HEK293 (cell line): Measurements from ENCODE around the gene WNT7B.

Experiments
- CTCF ChIA-PET: fragments of 350-600 bp; formaldehyde crosslinking; extraction: SDS; loops from one replicate; lab custom pipeline; 2021; ENCODE audit warnings: antibody characterized with exemption; lab: Yijun Ruan, JAX
- POLR2A ChIA-PET: fragments of 300-600 bp; formaldehyde crosslinking; extraction: SDS; loops from one replicate; lab custom pipeline; 2020; ENCODE audit warnings: antibody characterized with exemption, inconsistent platforms; lab: Yijun Ruan, JAX
- H3K27ac ChIP-seq: fragments of 200-500 bp; sonication (Bioruptor generic); 2 replicates; pipeline ENCODE4 v1.5.1; 2014; ENCODE audit warnings: low read depth, low read length, control low read depth, inconsistent platforms; ENCODE audit errors: extremely low read depth
- H3K36me3 ChIP-seq, 2 experiments: fragments of 200-500 bp in 1 of 2; sonication (Bioruptor generic) in 1 of 2; 1 replicate in 1 of 2; 2 replicates in 1 of 2; pipeline ENCODE4 v1.5.1; 2014 to 2017; ENCODE audit warnings: inconsistent platforms in 2 of 2, low read length in 2 of 2; ENCODE audit not compliant: control insufficient read depth in 2 of 2, insufficient read depth in 1 of 2
- H3K4me1 ChIP-seq: fragments of 200-500 bp; sonication (Bioruptor generic); 2 replicates; pipeline ENCODE4 v1.5.1; 2014; ENCODE audit warnings: mild to moderate bottlenecking, low read length, inconsistent platforms; ENCODE audit not compliant: control insufficient read depth, insufficient read depth
- H3K4me3 ChIP-seq: 2 replicates; pipeline ENCODE4 v1.5.1; 2011; ENCODE audit warnings: low read depth, mild to moderate bottlenecking, control low read depth, low read length, moderate library complexity
- H3K9me3 ChIP-seq: fragments of 200-500 bp; sonication (Bioruptor generic); 2 replicates; pipeline ENCODE4 v1.5.1; 2014; ENCODE audit warnings: low read depth, low read length, inconsistent platforms; ENCODE audit not compliant: control insufficient read depth, insufficient read depth
- GLIS1 ChIP-seq: fragments of 450-650 bp; formaldehyde crosslinking; IDR thresholded peaks from 2 replicates; pipeline ENCODE4 v1.5.1; 2016; ENCODE audit warnings: missing biosample characterization, missing genetic modification characterization
- GLIS2 ChIP-seq: fragments of 450-650 bp; formaldehyde crosslinking; IDR thresholded peaks from 2 replicates; pipeline ENCODE4 v1.5.1; 2016; ENCODE audit warnings: missing biosample characterization, missing genetic modification characterization
- MEIS1 ChIP-seq: sonication (generic); formaldehyde crosslinking; IDR thresholded peaks from 2 replicates; pipeline ENCODE4 v1.8.1; 2022; ENCODE audit warnings: missing genetic modification reagents, mild to moderate bottlenecking, borderline replicate concordance
- WT1 ChIP-seq: fragments of 450-650 bp; formaldehyde crosslinking; IDR thresholded peaks from 2 replicates; pipeline ENCODE4 v1.5.1; 2016; ENCODE audit warnings: missing biosample characterization, missing genetic modification characterization
- ZBTB6 ChIP-seq: fragments of 450-650 bp; formaldehyde crosslinking; IDR thresholded peaks from 2 replicates; pipeline ENCODE4 v1.5.1; 2017; ENCODE audit warnings: missing biosample characterization, missing genetic modification characterization
- ZBTB8A ChIP-seq: fragments of 450-650 bp; formaldehyde crosslinking; IDR thresholded peaks from 2 replicates; pipeline ENCODE4 v1.5.1; 2016; ENCODE audit warnings: missing biosample characterization, missing genetic modification characterization
- ZNF23 ChIP-seq: fragments of 450-650 bp; formaldehyde crosslinking; IDR thresholded peaks from 2 replicates; pipeline ENCODE4 v1.5.1; 2016; ENCODE audit warnings: missing biosample characterization, missing genetic modification characterization, borderline replicate concordance
- ZNF280D ChIP-seq: fragments of 450-650 bp; formaldehyde crosslinking; IDR thresholded peaks from 2 replicates; pipeline ENCODE4 v1.5.1; 2016; ENCODE audit warnings: missing biosample characterization, missing genetic modification characterization
- ZNF335 ChIP-seq: fragments of 450-650 bp; formaldehyde crosslinking; conservative IDR thresholded peaks from 2 replicates; pipeline ENCODE4 v1.5.1; 2016; ENCODE audit warnings: missing biosample characterization, missing genetic modification characterization
- ZNF350 ChIP-seq: fragments of 450-650 bp; formaldehyde crosslinking; IDR thresholded peaks from 2 replicates; pipeline ENCODE4 v1.5.0; 2017; ENCODE audit warnings: missing biosample characterization, mild to moderate bottlenecking, missing genetic modification characterization
- ZNF354C ChIP-seq: fragments of 450-650 bp; formaldehyde crosslinking; IDR thresholded peaks from 2 replicates; pipeline ENCODE4 v1.5.1; 2016; ENCODE audit warnings: missing biosample characterization, missing genetic modification characterization, low read depth, borderline replicate concordance
- ZNF571 ChIP-seq: fragments of 450-650 bp; formaldehyde crosslinking; IDR thresholded peaks from 2 replicates; pipeline ENCODE4 v1.5.0; 2017; ENCODE audit warnings: missing biosample characterization, missing genetic modification characterization
- ZNF623 ChIP-seq: fragments of 450-650 bp; formaldehyde crosslinking; IDR thresholded peaks from 2 replicates; pipeline ENCODE4 v1.5.1; 2016; ENCODE audit warnings: missing biosample characterization, missing genetic modification characterization
- ZNF658 ChIP-seq: fragments of 450-650 bp; formaldehyde crosslinking; IDR thresholded peaks from 2 replicates; pipeline ENCODE4; 2016; ENCODE audit warnings: missing biosample characterization, missing genetic modification characterization
- ZSCAN30 ChIP-seq: fragments of 450-650 bp; IDR thresholded peaks from 2 replicates; pipeline ENCODE4 v1.5.1; 2018; ENCODE audit warnings: missing biosample characterization, mild to moderate bottlenecking, missing genetic modification characterization, moderate library complexity

Gene WNT7B

GRCh38 chr22:45997077-45997776, 20.3 kb upstream of the WNT7B start:
- POLR2A ChIA-PET, result interaction anchor here (1.2 kb wide), 1 partner anchor 11 kb away, joined by 5 read pairs; no protein-coding TSS in a partner anchor
- Histone ChIP-seq H3K9me3 (no peaks in the 10 kb centered on the region), H3K4me1 (no peaks in the 10 kb centered on the region)
- TF ChIP-seq ZBTB8A (tag by site-specific recombination) (0 out of 2 replicates have a peak, but pooled peaks have one; percentile 22), GLIS1 (no peak), ZNF623 (tag by site-specific recombination) (peak; percentile 100)
- TF ChIP-seq, all 188 proteins: peak for 2
- Histone ChIP-seq H3K36me3 (no peaks in the 10 kb centered on the region), H3K4me3 (no peak overlapping the region), H3K27ac (no peak overlapping the region)
- CTCF ChIA-PET, result interaction anchor here (0.6 to 10.6 kb wide), 13 partner anchors 10 to 318 kb away, joined by 3 to 251 read pairs (median 4); no protein-coding TSS in a partner anchor

GRCh38 chr22:45996241-45997076, 19.5 kb upstream of the WNT7B start:
- TF ChIP-seq ZSCAN30 (tag by site-specific recombination), result no peak
- TF ChIP-seq GLIS2 (tag by site-specific recombination), result peak; percentile 36; the same call in 1 of the 2 replicates
- peak; percentile 77; the same call in 1 of the 2 replicates for TF ChIP-seq ZBTB6 (tag by site-specific recombination)
- TF ChIP-seq ZNF350 (tag by site-specific recombination), result no peak
- no peak for TF ChIP-seq WT1 (tag by site-specific recombination)
- no peak for TF ChIP-seq ZNF571
- no peak for TF ChIP-seq ZNF23
- peak; percentile 75 for TF ChIP-seq GLIS1
- TF ChIP-seq MEIS1 (CRISPR knock-in tag), result no peak
- TF ChIP-seq ZNF335 (tag by site-specific recombination), result 0 out of 2 replicates have a peak, but pooled peaks have one; percentile 21
- no peak for TF ChIP-seq ZNF658
- no peak for TF ChIP-seq ZNF354C (tag by site-specific recombination)
- TF ChIP-seq ZNF280D (tag by site-specific recombination), result no peak
- CTCF ChIA-PET, result interaction anchor here (0.6 to 10.6 kb wide), 21 partner anchors 10 to 1014 kb away, joined by 3 to 251 read pairs (median 4); no protein-coding TSS in a partner anchor
- H3K9me3 ChIP-seq, result no peaks in the 10 kb centered on the region
- H3K27ac ChIP-seq, result no peak overlapping the region
- H3K4me3 ChIP-seq, result no peak overlapping the region
- H3K36me3 ChIP-seq, result no peaks in the 10 kb centered on the region
- H3K4me1 ChIP-seq, result no peaks in the 10 kb centered on the region
- POLR2A ChIA-PET, result interaction anchor here (1.1 to 1.9 kb wide), 2 partner anchors 10 to 12 kb away, joined by 4 to 5 read pairs; no protein-coding TSS in a partner anchor
